ENCODE data around the gene TBC1D5. TPM values are rescaled to one million over a fixed set of nuclear protein-coding genes. Genes with fewer than 3 reads are reported as not detected.

Gene TBC1D5
- total and polyA plus RNA-seq, 2 of the 4 experiments (the other 2 are of a cell fraction): 16.4 to 57.0 TPM

DNA sequence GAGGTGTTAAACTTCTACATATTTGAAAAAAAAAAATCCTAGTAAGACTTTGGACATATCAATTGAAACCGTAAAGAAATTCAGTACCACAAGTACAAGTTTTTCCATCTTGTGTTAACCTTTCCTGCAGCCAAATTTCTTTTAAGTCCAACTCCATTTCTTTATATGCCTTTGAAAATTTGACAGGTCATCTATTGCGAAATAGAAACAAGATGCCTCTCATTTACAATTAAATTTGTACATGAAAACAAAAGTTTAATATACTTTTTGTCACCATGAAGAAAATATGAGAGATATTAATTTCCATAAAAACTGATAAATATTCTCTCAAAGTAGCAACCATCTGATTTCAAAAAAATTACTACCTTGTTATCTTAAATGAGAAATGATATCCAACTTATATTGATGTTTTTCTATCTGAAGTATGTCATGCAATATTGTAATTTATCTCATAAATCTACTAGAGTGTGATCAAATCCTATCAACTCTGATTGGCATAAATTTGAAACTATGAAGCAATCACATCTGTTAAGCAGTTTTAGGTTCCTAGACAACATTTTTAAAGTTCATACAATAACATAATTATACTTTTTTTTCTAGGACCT, 68.2 kb downstream of the TBC1D5 start:
- Histone ChIP-seq H4K20me1 (ENCODE audit: insufficient read depth, low read length) (no peaks in the 10 kb centered on the region), H3K27me3 (ENCODE audit: control insufficient read depth, insufficient read depth, low read length) (no peaks in the 10 kb centered on the region), H2AK5ac (ENCODE audit: low read depth, low read length) (no peak overlapping the region), H3K36me3 (ENCODE audit: control insufficient read depth, insufficient read depth, low read length) (no peaks in the 10 kb centered on the region), H3K56ac (ENCODE audit: extremely low read depth, insufficient read depth, low read length) (no peak overlapping the region), H3K9me3 (ENCODE audit: control insufficient read depth, insufficient read depth, low read length) (no peaks in the 10 kb centered on the region), H3K4me2 (ENCODE audit: low read depth, low read length) (no peak overlapping the region), H3K14ac (replicated peaks; ENCODE audit: low read depth, low read length) (no peak overlapping the region), H3K18ac (ENCODE audit: low read depth, low read length) (no peak overlapping the region), H4K8ac (ENCODE audit: low read depth in 2 of 2, low read length in 2 of 2) (no peak overlapping the region), H2BK5ac (ENCODE audit: low read depth, low read length, poor library complexity, severe bottlenecking) (no peak overlapping the region), H3K4ac (ENCODE audit: low read depth, low read length) (no peak overlapping the region), H2BK120ac (ENCODE audit: low read depth, low read length) (no peak overlapping the region), H2AK9ac (replicated peaks; ENCODE audit: low read depth, low read length, poor library complexity) (no peak overlapping the region), H4K5ac (ENCODE audit: low read depth, low read length) (no peak overlapping the region), H2AFZ (replicated peaks; ENCODE audit: low read length, poor library complexity) (no peak overlapping the region), H2BK20ac (ENCODE audit: low read depth, low read length) (no peak overlapping the region), H3K23ac (ENCODE audit: low read depth, low read length) (no peak overlapping the region), H3K27ac (ENCODE audit: insufficient read depth, low read length) (no peak overlapping the region), H3K9ac (ENCODE audit: low read depth, low read length) (no peak overlapping the region), H2BK15ac (ENCODE audit: low read depth, low read length) (no peak overlapping the region), H4K91ac (ENCODE audit: insufficient read depth, low read depth, low read length) (no peak overlapping the region), H3K4me1 (ENCODE audit: control insufficient read depth, insufficient read depth, low read length) (no peaks in the 10 kb centered on the region), H3K9me1 (ENCODE audit: insufficient read depth, low read length) (no peaks in the 10 kb centered on the region), H3K4me3 (ENCODE audit: insufficient read depth, low read depth, low read length) (no peak overlapping the region), H3K79me1 (ENCODE audit: low read depth in 1 of 2, low read length in 2 of 2) (peaks cover 0 to 4% of the 10 kb centered on the region in 2 experiments; a peak in 1 of 4 replicates)
- TF ChIP-seq, protein P1, sequence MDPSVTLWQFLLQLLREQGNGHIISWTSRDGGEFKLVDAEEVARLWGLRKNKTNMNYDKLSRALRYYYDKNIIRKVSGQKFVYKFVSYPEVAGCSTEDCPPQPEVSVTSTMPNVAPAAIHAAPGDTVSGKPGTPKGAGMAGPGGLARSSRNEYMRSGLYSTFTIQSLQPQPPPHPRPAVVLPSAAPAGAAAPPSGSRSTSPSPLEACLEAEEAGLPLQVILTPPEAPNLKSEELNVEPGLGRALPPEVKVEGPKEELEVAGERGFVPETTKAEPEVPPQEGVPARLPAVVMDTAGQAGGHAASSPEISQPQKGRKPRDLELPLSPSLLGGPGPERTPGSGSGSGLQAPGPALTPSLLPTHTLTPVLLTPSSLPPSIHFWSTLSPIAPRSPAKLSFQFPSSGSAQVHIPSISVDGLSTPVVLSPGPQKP (IDR thresholded peaks at IDR 0.05; ENCODE audit: borderline replicate concordance, low read depth, low read length): no peak
- TF ChIP-seq MXI1 (IDR thresholded peaks at IDR 0.05; ENCODE audit: borderline replicate concordance, low read depth, low read length): no peak
- TF ChIP-seq POLR2A (IDR thresholded peaks at IDR 0.05; ENCODE audit: low read depth, low read length): no peak
- peak; percentile 85 for TF ChIP-seq CEBPB (IDR thresholded peaks at IDR 0.05; ENCODE audit: low read depth, low read length)
- no CpG with 5 or more reads among the region's 2 CpGs for WGBS, 2 experiments (ENCODE audit: extremely low coverage in 2 of 2, insufficient read length in 1 of 2)
- BruUV-seq (replicated peaks): no TSS peak
- dilution Hi-C loops (cut with HindIII; ENCODE audit: low sequenced_read_pairs, unreplicated experiment): no loop called here
- ATAC-seq (ENCODE audit: low read depth) (no peak), DNase-seq (no peak)
- intact Hi-C loops (cut with micrococcal nuclease): no loop called here
- in situ Hi-C loops (cut with MboI; ENCODE audit: low sequenced_read_pairs): no loop called here
- CTCF ChIA-PET: no interaction called here
- POLR2A ChIA-PET (ENCODE audit: unreplicated experiment): no interaction called here

Data from IMR-90 (cell line).